Left cardiac atrium (tissue), 4 donors: ENCODE measurements around the gene PDK2. TPM values are rescaled to one million over a fixed set of nuclear protein-coding genes. Genes with fewer than 3 reads are reported as not detected.

Experiments
- ATAC-seq, 2 donors: fragments of 200-7000 bp; cut with Tn5 transposase; one replicate each; pipeline ENCODE4 v1.9.1; 2020; ENCODE audit warnings: mild to moderate bottlenecking in 2 of 2, moderate library complexity in 2 of 2
- DNase-seq: peaks from one replicate; pipeline ENCODE4 v3.0.0-alpha.2; 2020
- intact Hi-C, 2 donors: fragments of 100-400 bp; cut with DNase I; formaldehyde crosslinking; loops; one replicate each; pipeline versions ENCODE4 v1.14.1 to v1.15.1; 2022 to 2023
- total RNA-seq, 2 donors: library from RNA; stranded (reverse); fragmentation: NEBNext Ultra II Directional; extraction: Animal tissue kit (Norgen Biotek cat#: 25700); gene quantifications; one replicate each; pipeline ENCODE4 v1.2.1, GENCODE V29; 2021
- donor health status: DM: no; HTN: yes; CAD: no.
- donor health status: DM: no; HTN: yes; CAD: no; lungs with severe emphysema.
- donor health status: DM: yes; HTN: yes; CAD: no.
- donor health status: Dilated cardiomyopathy.

The PDK2 gene
- total RNA-seq, 2 donors from 2014 or later: 156 to 203 TPM

- no peak for ATAC-seq
- DNase-seq: no peak
- intact Hi-C loops: loop anchor here (10.0 kb wide), 2 partner anchors 55 to 65 kb away; partner anchors contain the start of gene SGCA (in 1 of the 2)
These were observed 14.6 kb downstream of the PDK2 start for GRCh38 chr17:50109785-50110184.

- DNase-seq (peak; percentile 83), ATAC-seq (peak; percentile 25 to 65)
- intact Hi-C loops: loop anchor here (10.0 kb wide), 2 partner anchors 54 to 64 kb away; partner anchors contain the start of gene SGCA (in 1 of the 2)
These were observed 15.6 kb downstream of the PDK2 start for GRCh38 chr17:50110591-50111349.

- peak; percentile 76 for DNase-seq
- ATAC-seq: peak; percentile 75 to 80
- intact Hi-C loops: loop anchor here (10.0 kb wide), 2 partner anchors 53 to 63 kb away; partner anchors contain the start of gene SGCA (in 1 of the 2)
These were observed 16.8 kb downstream of the PDK2 start for GRCh38 chr17:50111673-50112655.

- ATAC-seq: peak; percentile 9 to 25
- intact Hi-C loops: loop anchor here (10.0 kb wide), 2 partner anchors 52 to 62 kb away; partner anchors contain the start of gene SGCA (in 1 of the 2)
- no peak for DNase-seq
These were observed 17.5 kb downstream of the PDK2 start for GRCh38 chr17:50112694-50113093.

GRCh38 chr17:50113624-50114320, 18.6 kb downstream of the PDK2 start:
- ATAC-seq: no peak
- intact Hi-C loops: loop anchor here (10.0 kb wide), 2 partner anchors 51 to 61 kb away; partner anchors contain the start of gene SGCA (in 1 of the 2)
- no peak for DNase-seq

- DNase-seq (no peak), ATAC-seq (no peak)
- intact Hi-C loops: loop anchor here (10.0 kb wide), 2 partner anchors 50 to 60 kb away; partner anchors contain the start of gene SGCA (in 1 of the 2)
These were observed 19.2 kb downstream of the PDK2 start for GRCh38 chr17:50114401-50114800.

GRCh38 chr17:50114849-50115357, 19.8 kb downstream of the PDK2 start:
- ATAC-seq: no peak
- no peak for DNase-seq
- intact Hi-C loops: loop anchor here (10.0 kb wide), 2 partner anchors 50 to 60 kb away; partner anchors contain the start of gene SGCA (in 1 of the 2)

- ATAC-seq (no peak), DNase-seq (no peak)
- intact Hi-C loops: loop anchor here (10.0 kb wide), 2 partner anchors 49 to 59 kb away; partner anchors contain the start of gene SGCA (in 1 of the 2)
These were observed 20.6 kb downstream of the PDK2 start for GRCh38 chr17:50115756-50116155.

GRCh38 chr17:50117202-50118051, 22.3 kb downstream of the PDK2 start:
- ATAC-seq (peak; percentile 58 to 72), DNase-seq (peak; percentile 69)
- intact Hi-C loops: loop anchor here (10.0 kb wide), 2 partner anchors 47 to 57 kb away; partner anchors contain the start of gene SGCA (in 1 of the 2)

- ATAC-seq (peak in 1 of 2 donors; percentile 1), DNase-seq (no peak)
- intact Hi-C loops: loop anchor here (10.0 kb wide), 2 partner anchors 47 to 57 kb away; partner anchors contain the start of gene SGCA (in 1 of the 2)
These were observed 23.1 kb downstream of the PDK2 start for GRCh38 chr17:50118076-50118827.

GRCh38 chr17:50118828-50119218, 23.7 kb downstream of the PDK2 start:
- intact Hi-C loops: loop anchor here (10.0 kb wide), 2 partner anchors 46 to 56 kb away; partner anchors contain the start of gene SGCA (in 1 of the 2)
- ATAC-seq (no peak), DNase-seq (no peak)

- no peak for ATAC-seq
- intact Hi-C loops: no loop called here
- DNase-seq: no peak
These were observed 25.5 kb downstream of the PDK2 start for GRCh38 chr17:50120475-50121253.

GRCh38 chr17:50122945-50123344, 27.8 kb downstream of the PDK2 start:
- intact Hi-C loops: no loop called here
- DNase-seq: no peak
- no peak for ATAC-seq

GRCh38 chr17:50123649-50124349, 28.6 kb downstream of the PDK2 start:
- DNase-seq (no peak), ATAC-seq (peak in 1 of 2 donors; percentile 28)
- intact Hi-C loops: no loop called here

- ATAC-seq: no peak
- DNase-seq: no peak
- intact Hi-C loops: no loop called here
These were observed 30.4 kb downstream of the PDK2 start for GRCh38 chr17:50125420-50125997.
